Gastroesophageal sphincter (tissue), 4 donors: ENCODE measurements around the gene BICD1. TPM values are rescaled to one million over a fixed set of nuclear protein-coding genes. Genes with fewer than 3 reads are reported as not detected.

ENCODE experiments used
- ATAC-seq: fragments of 150-250 bp; one replicate; pipeline ENCODE4 v1.9.1; 2016; ENCODE audit warnings: mild to moderate bottlenecking, moderate library complexity
- H3K27ac ChIP-seq, 4 donors: fragments of 200-600 bp; sonication (generic) in 3 of 4; 1 replicate in 3 of 4; 2 replicates in 1 of 4; pipeline ENCODE4 v1.5.1; 2016 to 2019
- H3K27me3 ChIP-seq: fragments of 200-600 bp; sonication (generic); one replicate; pipeline ENCODE4 v1.5.1; 2019
- H3K36me3 ChIP-seq, 2 donors: fragments of 200-600 bp; sonication (generic); one replicate each; pipeline ENCODE4 v1.5.1; 2019; ENCODE audit warnings: control low read depth in 1 of 2
- H3K4me1 ChIP-seq, 3 donors: fragments of 200-600 bp; sonication (generic); 1 replicate in 2 of 3; 2 replicates in 1 of 3; pipeline ENCODE4 v1.5.1; 2016 to 2019; ENCODE audit warnings: control low read depth in 2 of 3
- H3K4me3 ChIP-seq, 2 donors: fragments of 200-600 bp; sonication (generic); one replicate each; pipeline ENCODE4 v1.5.1; 2019; ENCODE audit warnings: mild to moderate bottlenecking in 1 of 2, moderate library complexity in 1 of 2
- H3K9me3 ChIP-seq, 3 donors: fragments of 200-600 bp; sonication (generic); one replicate each; pipeline ENCODE4 v1.5.1; 2017 to 2019; ENCODE audit warnings: control low read depth in 2 of 3
- CTCF ChIP-seq, 4 experiments: fragments of 200-600 bp in 2 of 4; fragments of 450-650 bp in 2 of 4; sonication (generic) in 1 of 4; IDR thresholded peaks; one replicate each; pipeline ENCODE4 v1.5.1; 2017 to 2019; ENCODE audit warnings: antibody characterized with exemption in 4 of 4, mild to moderate bottlenecking in 2 of 4, moderate library complexity in 2 of 4
- EP300 ChIP-seq: sonication (generic); formaldehyde crosslinking; IDR thresholded peaks from one replicate; pipeline ENCODE4 v1.6.1; 2017; ENCODE audit warnings: antibody characterized with exemption, mild to moderate bottlenecking
- POLR2A ChIP-seq, 2 donors: fragments of 450-650 bp; IDR thresholded peaks; one replicate each; pipeline ENCODE4 v1.6.1; 2017; ENCODE audit warnings: antibody characterized with exemption in 2 of 2, mild to moderate bottlenecking in 2 of 2, moderate library complexity in 1 of 2
- POLR2AphosphoS5 ChIP-seq: sonication (generic); formaldehyde crosslinking; IDR thresholded peaks from one replicate; pipeline ENCODE4 v1.6.1; 2017; ENCODE audit warnings: antibody characterized with exemption
- WGBS, 2 donors: methylation state at CpG; one replicate each; pipeline ENCODE4 v1.1.5; 2018; ENCODE audit warnings: low coverage in 1 of 2; 5-methylcytosine and 5-hydroxymethylcytosine counted together
- total RNA-seq, 4 donors: library from RNA; depleted of rRNA; stranded (reverse); fragments of >200 nt; gene quantifications; one replicate each; pipeline ENCODE4 v1.1.0, GENCODE V29; 2016

BICD1 gene
- total RNA-seq, 4 donors from 2014 or later: 3.8 to 22.5 (median 16.3) TPM

- Histone ChIP-seq H3K4me1 (no peaks in the 10 kb centered on the region), H3K9me3 (no peaks in the 10 kb centered on the region), H3K36me3 (no peaks in the 10 kb centered on the region), H3K27ac (no peak overlapping the region), H3K27me3 (no peaks in the 10 kb centered on the region), H3K4me3 (no peak overlapping the region)
- WGBS, 2 donors: 91 to 97% methylated on average over 5 to 7 of the region's 8 CpGs
- ATAC-seq: no peak
- TF ChIP-seq POLR2AphosphoS5: no peak
- TF ChIP-seq CTCF (IDR thresholded peaks at IDR 0.05): no peak
- no peak for TF ChIP-seq EP300
These were observed 251.1 kb downstream of the BICD1 start for GRCh38 chr12:32357601-32358249.

GRCh38 chr12:32360956-32361355 is 254.3 kb downstream of the BICD1 start:
- Histone ChIP-seq H3K4me1 (no peaks in the 10 kb centered on the region), H3K4me3 (no peak overlapping the region), H3K27ac (no peak overlapping the region), H3K27me3 (no peaks in the 10 kb centered on the region), H3K36me3 (no peaks in the 10 kb centered on the region), H3K9me3 (no peaks in the 10 kb centered on the region)
- TF ChIP-seq POLR2AphosphoS5 (no peak), CTCF (IDR thresholded peaks at IDR 0.05) (no peak), EP300 (no peak), POLR2A (IDR thresholded peaks at IDR 0.05) (no peak)
- ATAC-seq: no peak
- 83 to 93% methylated on average over 2 to 6 of the region's 6 CpGs for WGBS, 2 donors

- no peak for TF ChIP-seq EP300
- no peak for TF ChIP-seq CTCF (IDR thresholded peaks at IDR 0.05)
- TF ChIP-seq POLR2A (IDR thresholded peaks at IDR 0.05): no peak
- no peak for TF ChIP-seq POLR2AphosphoS5
- Histone ChIP-seq H3K4me3 (no peak overlapping the region), H3K9me3 (no peaks in the 10 kb centered on the region), H3K27me3 (no peaks in the 10 kb centered on the region), H3K36me3 (no peaks in the 10 kb centered on the region), H3K4me1 (no peaks in the 10 kb centered on the region), H3K27ac (no peak overlapping the region)
- ATAC-seq: no peak
- WGBS, 2 donors: 85 to 87% methylated on average over 3 of the region's 3 CpGs
These were observed 256.2 kb downstream of the BICD1 start for GRCh38 chr12:32362892-32363291.

GRCh38 chr12:32365473-32366064 is 258.9 kb downstream of the BICD1 start:
- Histone ChIP-seq H3K9me3 (no peaks in the 10 kb centered on the region), H3K4me1 (no peaks in the 10 kb centered on the region), H3K27ac (no peak overlapping the region), H3K36me3 (no peaks in the 10 kb centered on the region), H3K4me3 (no peak overlapping the region), H3K27me3 (no peaks in the 10 kb centered on the region)
- TF ChIP-seq POLR2AphosphoS5: no peak
- TF ChIP-seq EP300: no peak
- no peak for TF ChIP-seq POLR2A (IDR thresholded peaks at IDR 0.05)
- TF ChIP-seq CTCF (IDR thresholded peaks at IDR 0.05): peak; percentile 63 to 85 (median 80)
- WGBS, 2 donors: 49 to 56% methylated on average over 4 to 5 of the region's 5 CpGs
- ATAC-seq: peak; percentile 57

GRCh38 chr12:32366714-32367113 is 260.1 kb downstream of the BICD1 start:
- no peaks in the 10 kb centered on the region for H3K9me3 ChIP-seq
- H3K27ac ChIP-seq: no peak overlapping the region
- no peak for ATAC-seq
- TF ChIP-seq POLR2A (IDR thresholded peaks at IDR 0.05) (no peak), POLR2AphosphoS5 (no peak), CTCF (IDR thresholded peaks at IDR 0.05) (no peak), EP300 (no peak)
- no peak overlapping the region for H3K4me3 ChIP-seq
- H3K4me1 ChIP-seq: no peaks in the 10 kb centered on the region
- 90 to 100% methylated on average over 1 of the region's 1 CpG for WGBS, 2 donors
- H3K27me3 ChIP-seq: no peaks in the 10 kb centered on the region
- no peaks in the 10 kb centered on the region for H3K36me3 ChIP-seq
